CD8-positive, alpha-beta memory T cell (primary cell): Measurements from ENCODE around the gene KIF1C. TPM values are rescaled to one million over a fixed set of nuclear protein-coding genes. Genes with fewer than 3 reads are reported as not detected.

ENCODE experiments used
- CTCF ChIA-PET: fragments of 350-600 bp; sonication (Branson Sonifier 250); formaldehyde crosslinking; loops from one replicate; lab custom pipeline; 2021; ENCODE audit warnings: antibody characterized with exemption; lab: Charles Lee
- POLR2A ChIA-PET: fragments of 350-600 bp; sonication (Branson Sonifier 250); formaldehyde crosslinking; loops from one replicate; lab custom pipeline; 2021; ENCODE audit warnings: antibody characterized with exemption; lab: Charles Lee
- DNase-seq, 5 donors: peaks; one replicate each; pipeline versions ENCODE4 v3.0.0 to v3.0.0-alpha.2; 2020 to 2022; ENCODE audit warnings: mixed read lengths in 1 of 5
- H3K27ac ChIP-seq: one replicate; pipeline ENCODE4 v1.7.0; 2013; ENCODE audit warnings: low read depth, mild to moderate bottlenecking, low read length, moderate library complexity
- H3K27me3 ChIP-seq: 2 replicates; pipeline ENCODE4 v1.7.0; 2013; ENCODE audit warnings: low read length, mild to moderate bottlenecking; ENCODE audit not compliant: insufficient read depth, poor library complexity, severe bottlenecking
- H3K36me3 ChIP-seq: 2 replicates; pipeline ENCODE4 v1.7.0; 2013; ENCODE audit warnings: mild to moderate bottlenecking, low read length, moderate library complexity; ENCODE audit not compliant: insufficient read depth
- H3K4me1 ChIP-seq: 2 replicates; pipeline ENCODE4 v1.7.0; 2013; ENCODE audit warnings: mild to moderate bottlenecking, low read length, moderate library complexity; ENCODE audit not compliant: insufficient read depth
- H3K4me3 ChIP-seq: 2 replicates; pipeline ENCODE4 v1.7.0; 2013; ENCODE audit warnings: mild to moderate bottlenecking, low read length
- H3K9me3 ChIP-seq: 2 replicates; pipeline ENCODE4 v1.7.0; 2013; ENCODE audit warnings: mild to moderate bottlenecking, low read length
- H3K27ac Mint-ChIP-seq, 8 donors: one replicate each; pipeline ENCODE4 v1.8.0; 2020 to 2021; ENCODE audit warnings: mixed read lengths in 8 of 8, mild to moderate bottlenecking in 6 of 8, inconsistent platforms in 3 of 8, moderate library complexity in 3 of 8
- H3K27me3 Mint-ChIP-seq, 2 donors: one replicate each; pipeline ENCODE4 v1.8.0; 2020 to 2021; ENCODE audit warnings: mixed read lengths in 2 of 2, mild to moderate bottlenecking in 1 of 2, moderate library complexity in 1 of 2
- H3K36me3 Mint-ChIP-seq, 3 donors: one replicate each; pipeline ENCODE4 v1.8.0; 2020 to 2021; ENCODE audit warnings: mixed read lengths in 3 of 3, inconsistent platforms in 1 of 3, mild to moderate bottlenecking in 1 of 3
- H3K4me1 Mint-ChIP-seq, 3 donors: one replicate each; pipeline ENCODE4 v1.8.0; 2020 to 2021; ENCODE audit warnings: mixed read lengths in 3 of 3, inconsistent platforms in 1 of 3, mild to moderate bottlenecking in 1 of 3
- H3K4me3 Mint-ChIP-seq, 7 donors: one replicate each; pipeline ENCODE4 v1.8.0; 2020 to 2021; ENCODE audit warnings: mixed read lengths in 7 of 7, mild to moderate bottlenecking in 6 of 7, moderate library complexity in 4 of 7, inconsistent platforms in 2 of 7
- H3K9me3 Mint-ChIP-seq, 5 donors: one replicate each; pipeline ENCODE4 v1.8.0; 2020 to 2022; ENCODE audit warnings: mixed read lengths in 5 of 5, mild to moderate bottlenecking in 3 of 5, moderate library complexity in 2 of 5, inconsistent platforms in 1 of 5
- polyA plus RNA-seq: library from polyadenylated mRNA; unstranded; fragments of 300-500 nt; fragmentation: Illumina TruSeq; gene quantifications from one replicate; pipeline ENCODE4 v1.2.3, GENCODE V29; 2021
- total RNA-seq, 2 experiments: library from RNA; stranded (reverse); gene quantifications; one replicate each; pipeline ENCODE4 v1.2.3, GENCODE V29; 2021

KIF1C gene
- total and polyA plus RNA-seq, 3 experiments from 2014 or later, result 8.0 to 77.3 (median 73.4) TPM

- peaks cover 19% of the 10 kb centered on the region for H3K4me1 ChIP-seq
- Mint-ChIP-seq H3K9me3 (no peaks in the 10 kb centered on the region), H3K27me3 (no peaks in the 10 kb centered on the region), H3K4me3 (peak overlapping the region in 5 of 7 donors; percentile 13 to 72 (median 47)), H3K36me3 (peaks cover 0 to 3% (median 0%) of the 10 kb centered on the region in 3 donors), H3K4me1 (peaks cover 13 to 49% (median 22%) of the 10 kb centered on the region in 3 donors), H3K27ac (peak overlapping the region in 1 of 8 donors; percentile 79)
- H3K27me3 ChIP-seq, result no peaks in the 10 kb centered on the region
- no peak for DNase-seq
- H3K9me3 ChIP-seq, result no peaks in the 10 kb centered on the region
- no peaks in the 10 kb centered on the region for H3K36me3 ChIP-seq
- POLR2A ChIA-PET, result interaction anchor here (2.1 kb wide), 1 partner anchor 14 kb away, joined by 12 read pairs; no protein-coding TSS in a partner anchor
- no peak overlapping the region for H3K4me3 ChIP-seq
- CTCF ChIA-PET, result interaction anchor here (0.6 to 4.5 kb wide), 7 partner anchors 12 to 146 kb away, joined by 3 to 24 read pairs (median 5); partner anchors contain the start of gene SPAG7
- no peak overlapping the region for H3K27ac ChIP-seq
Measured at GRCh38 chr17:5034651-5035050, 36.9 kb downstream of the KIF1C start.

- Histone ChIP-seq H3K9me3 (no peaks in the 10 kb centered on the region), H3K4me3 (no peak within 1 kb of the TSS), H3K36me3 (no peaks in the 10 kb centered on the region), H3K27ac (no peak within 1 kb of the TSS), H3K27me3 (no peaks in the 10 kb centered on the region), H3K4me1 (peaks cover 18% of the 10 kb centered on the region)
- peaks cover 0 to 3% (median 0%) of the 10 kb centered on the region in 3 donors for H3K36me3 Mint-ChIP-seq
- H3K4me3 Mint-ChIP-seq, result peak within 1 kb of the TSS in 6 of 7 donors; percentile 13 to 72 (median 42)
- DNase-seq, result no peak
- peak within 1 kb of the TSS in 2 of 8 donors; percentile 39 to 84 for H3K27ac Mint-ChIP-seq
- ChIA-PET POLR2A (interaction anchor here (0.6 to 2.1 kb wide), 3 partner anchors 10 to 501 kb away, joined by 3 to 12 read pairs (median 4); no protein-coding TSS in a partner anchor), CTCF (interaction anchor here (0.7 to 4.5 kb wide), 12 partner anchors 11 to 126 kb away, joined by 3 to 24 read pairs (median 4); partner anchors contain the start of genes KIF1C and SPAG7)
- no peaks in the 10 kb centered on the region for H3K9me3 Mint-ChIP-seq
- peaks cover 16 to 52% (median 27%) of the 10 kb centered on the region in 3 donors for H3K4me1 Mint-ChIP-seq
- no peaks in the 10 kb centered on the region for H3K27me3 Mint-ChIP-seq
Measured at GRCh38 chr17:5035315-5035714, 37.6 kb downstream of the KIF1C start, which contains the start of gene SLC52A1. SLC52A1 (minus strand) TSS chr17:5035426; CDS start chr17:5034606, 820 bp downstream.

- no peaks in the 10 kb centered on the region for H3K27me3 Mint-ChIP-seq
- Histone ChIP-seq H3K4me1 (peaks cover 43% of the 10 kb centered on the region), H3K27me3 (no peaks in the 10 kb centered on the region), H3K27ac (peak overlapping the region; percentile 57), H3K36me3 (no peaks in the 10 kb centered on the region), H3K4me3 (peak overlapping the region; percentile 72), H3K9me3 (no peaks in the 10 kb centered on the region)
- peaks cover 29 to 64% (median 47%) of the 10 kb centered on the region in 3 donors for H3K4me1 Mint-ChIP-seq
- DNase-seq, result peak in 3 of 5 donors; percentile 17 to 60 (median 22)
- ChIA-PET CTCF (interaction anchor here (0.9 to 1.1 kb wide), 3 partner anchors 10 to 21 kb away, joined by 3 to 4 read pairs (median 3); no protein-coding TSS in a partner anchor), POLR2A (interaction anchor here (0.7 kb wide), 1 partner anchor 64 kb away, joined by 6 read pairs; no protein-coding TSS in a partner anchor)
- H3K9me3 Mint-ChIP-seq, result peaks cover 0 to 2% (median 0%) of the 10 kb centered on the region in 5 donors
- peak overlapping the region; percentile 73 to 92 (median 86) for H3K4me3 Mint-ChIP-seq
- H3K36me3 Mint-ChIP-seq, result peaks cover 0 to 1% (median 0%) of the 10 kb centered on the region in 3 donors
- peak overlapping the region; percentile 80 to 98 (median 94) for H3K27ac Mint-ChIP-seq
Measured at GRCh38 chr17:5042157-5043022, 44.6 kb downstream of the KIF1C start.

GRCh38 chr17:5043524-5043923 lies 45.8 kb downstream of the KIF1C start:
- H3K9me3 ChIP-seq, result no peaks in the 10 kb centered on the region
- H3K27ac Mint-ChIP-seq, result peak overlapping the region in 7 of 8 donors; percentile 29 to 95 (median 76)

GRCh38 chr17:5044630-5045029 lies 46.9 kb downstream of the KIF1C start:
- Histone ChIP-seq H3K4me1 (peaks cover 65% of the 10 kb centered on the region), H3K27ac (no peak overlapping the region), H3K9me3 (no peaks in the 10 kb centered on the region), H3K4me3 (no peak overlapping the region), H3K27me3 (no peaks in the 10 kb centered on the region), H3K36me3 (no peaks in the 10 kb centered on the region)
- Mint-ChIP-seq H3K9me3 (peaks cover 0 to 2% (median 0%) of the 10 kb centered on the region in 5 donors), H3K36me3 (peaks cover 0 to 1% (median 0%) of the 10 kb centered on the region in 3 donors), H3K4me1 (peaks cover 42 to 80% (median 63%) of the 10 kb centered on the region in 3 donors), H3K4me3 (peak overlapping the region in 6 of 7 donors; percentile 5 to 55 (median 24)), H3K27me3 (no peaks in the 10 kb centered on the region), H3K27ac (peak overlapping the region; percentile 51 to 90 (median 75))
- DNase-seq, result no peak
- POLR2A ChIA-PET, result no interaction called here
- CTCF ChIA-PET, result interaction anchor here (0.8 to 3.9 kb wide), 3 partner anchors 13 to 17 kb away, joined by 3 to 27 read pairs (median 5); no protein-coding TSS in a partner anchor

More at GRCh38 chr17:5043524-5043923, 45.8 kb downstream of the KIF1C start:
- no peak for DNase-seq
- no peaks in the 10 kb centered on the region for H3K27me3 ChIP-seq
- Mint-ChIP-seq H3K4me3 (peak overlapping the region in 6 of 7 donors; percentile 45 to 88 (median 78)), H3K4me1 (peaks cover 35 to 72% (median 56%) of the 10 kb centered on the region in 3 donors), H3K27me3 (no peaks in the 10 kb centered on the region), H3K36me3 (peaks cover 0 to 1% (median 0%) of the 10 kb centered on the region in 3 donors), H3K9me3 (peaks cover 0 to 2% (median 0%) of the 10 kb centered on the region in 5 donors)
- no peak overlapping the region for H3K4me3 ChIP-seq
- ChIA-PET CTCF (interaction anchor here (3.9 kb wide), 1 partner anchor 12 kb away, joined by 27 read pairs; no protein-coding TSS in a partner anchor), POLR2A (interaction anchor here (0.6 to 0.7 kb wide), 2 partner anchors 10 to 144 kb away, joined by 5 to 6 read pairs; no protein-coding TSS in a partner anchor)
- no peak overlapping the region for H3K27ac ChIP-seq
- peaks cover 54% of the 10 kb centered on the region for H3K4me1 ChIP-seq
- no peaks in the 10 kb centered on the region for H3K36me3 ChIP-seq

GRCh38 chr17:5045496-5045895 lies 47.7 kb downstream of the KIF1C start:
- Mint-ChIP-seq H3K9me3 (peaks cover 0 to 1% (median 0%) of the 10 kb centered on the region in 5 donors), H3K4me1 (peaks cover 45 to 80% (median 62%) of the 10 kb centered on the region in 3 donors), H3K27ac (peak overlapping the region; percentile 4 to 86 (median 70)), H3K27me3 (no peaks in the 10 kb centered on the region), H3K36me3 (peaks cover 0 to 1% (median 0%) of the 10 kb centered on the region in 3 donors), H3K4me3 (peak overlapping the region in 6 of 7 donors; percentile 17 to 79 (median 42))
- H3K4me1 ChIP-seq, result peaks cover 74% of the 10 kb centered on the region
- ChIA-PET POLR2A (interaction anchor here (0.6 to 0.9 kb wide), 8 partner anchors 10 to 1080 kb away, joined by 3 to 7 read pairs (median 4); partner anchors contain the start of genes INCA1 and PFN1), CTCF (interaction anchor here (1.1 to 3.9 kb wide), 5 partner anchors 10 to 136 kb away, joined by 3 to 27 read pairs (median 5); partner anchors contain the start of gene SLC52A1)
- no peak overlapping the region for H3K27ac ChIP-seq
- H3K9me3 ChIP-seq, result no peaks in the 10 kb centered on the region
- H3K4me3 ChIP-seq, result no peak overlapping the region
- H3K27me3 ChIP-seq, result no peaks in the 10 kb centered on the region
- DNase-seq, result peak in 1 of 5 donors; percentile 42
- no peaks in the 10 kb centered on the region for H3K36me3 ChIP-seq

- Histone ChIP-seq H3K36me3 (no peaks in the 10 kb centered on the region), H3K9me3 (no peaks in the 10 kb centered on the region), H3K27me3 (no peaks in the 10 kb centered on the region), H3K4me1 (peaks cover 67% of the 10 kb centered on the region), H3K27ac (no peak overlapping the region), H3K4me3 (no peak overlapping the region)
- Mint-ChIP-seq H3K9me3 (no peaks in the 10 kb centered on the region), H3K36me3 (peaks cover 0 to 1% (median 0%) of the 10 kb centered on the region in 3 donors), H3K4me1 (peaks cover 40 to 72% (median 60%) of the 10 kb centered on the region in 3 donors), H3K27ac (peak overlapping the region in 7 of 8 donors; percentile 77 to 96 (median 95)), H3K27me3 (no peaks in the 10 kb centered on the region), H3K4me3 (peak overlapping the region; percentile 0 to 59 (median 48))
- ChIA-PET POLR2A (no interaction called here), CTCF (interaction anchor here (0.9 to 2.8 kb wide), 4 partner anchors 12 to 60 kb away, joined by 3 to 13 read pairs (median 4); partner anchors contain the start of genes CAMTA2 and SLC52A1)
- no peak for DNase-seq
Measured at GRCh38 chr17:5047446-5047845, 49.7 kb downstream of the KIF1C start.
